Fibroblast of villous mesenchyme (primary cell): Measurements from ENCODE around the gene GLRA3. TPM values are rescaled to one million over a fixed set of nuclear protein-coding genes. Genes with fewer than 3 reads are reported as not detected.

Source experiments
- DNase-seq: peaks from one replicate; pipeline ENCODE4 v3.0.0-alpha.2; 2010; ENCODE audit warnings: low read depth
- H3K4me3 ChIP-seq: 2 replicates; pipeline ENCODE4 v1.5.1; 2011; ENCODE audit warnings: low read depth, mild to moderate bottlenecking, low read length
- total RNA-seq: library from RNA; depleted of rRNA; stranded (reverse); fragments of >200 nt; gene quantifications from 2 replicates; pipeline ENCODE4 v1.2.3, GENCODE V29; 2012
- TF ChIP-seq, protein P1 (sequence below): IDR thresholded peaks from 2 replicates; pipeline ENCODE4 v1.5.1; 2012; ENCODE audit warnings: low read depth, mild to moderate bottlenecking, low read length; ENCODE audit not compliant: insufficient read depth

The GLRA3 gene
- total RNA-seq, 1 donor = not detected

- TF ChIP-seq, protein P1, sequence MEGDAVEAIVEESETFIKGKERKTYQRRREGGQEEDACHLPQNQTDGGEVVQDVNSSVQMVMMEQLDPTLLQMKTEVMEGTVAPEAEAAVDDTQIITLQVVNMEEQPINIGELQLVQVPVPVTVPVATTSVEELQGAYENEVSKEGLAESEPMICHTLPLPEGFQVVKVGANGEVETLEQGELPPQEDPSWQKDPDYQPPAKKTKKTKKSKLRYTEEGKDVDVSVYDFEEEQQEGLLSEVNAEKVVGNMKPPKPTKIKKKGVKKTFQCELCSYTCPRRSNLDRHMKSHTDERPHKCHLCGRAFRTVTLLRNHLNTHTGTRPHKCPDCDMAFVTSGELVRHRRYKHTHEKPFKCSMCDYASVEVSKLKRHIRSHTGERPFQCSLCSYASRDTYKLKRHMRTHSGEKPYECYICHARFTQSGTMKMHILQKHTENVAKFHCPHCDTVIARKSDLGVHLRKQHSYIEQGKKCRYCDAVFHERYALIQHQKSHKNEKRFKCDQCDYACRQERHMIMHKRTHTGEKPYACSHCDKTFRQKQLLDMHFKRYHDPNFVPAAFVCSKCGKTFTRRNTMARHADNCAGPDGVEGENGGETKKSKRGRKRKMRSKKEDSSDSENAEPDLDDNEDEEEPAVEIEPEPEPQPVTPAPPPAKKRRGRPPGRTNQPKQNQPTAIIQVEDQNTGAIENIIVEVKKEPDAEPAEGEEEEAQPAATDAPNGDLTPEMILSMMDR = no peak
- H3K4me3 ChIP-seq = no peak overlapping the region
- peak; percentile 88 for DNase-seq
Observed at GRCh38 chr4:174669270-174669669, 159.8 kb downstream of the GLRA3 start.

DNA sequence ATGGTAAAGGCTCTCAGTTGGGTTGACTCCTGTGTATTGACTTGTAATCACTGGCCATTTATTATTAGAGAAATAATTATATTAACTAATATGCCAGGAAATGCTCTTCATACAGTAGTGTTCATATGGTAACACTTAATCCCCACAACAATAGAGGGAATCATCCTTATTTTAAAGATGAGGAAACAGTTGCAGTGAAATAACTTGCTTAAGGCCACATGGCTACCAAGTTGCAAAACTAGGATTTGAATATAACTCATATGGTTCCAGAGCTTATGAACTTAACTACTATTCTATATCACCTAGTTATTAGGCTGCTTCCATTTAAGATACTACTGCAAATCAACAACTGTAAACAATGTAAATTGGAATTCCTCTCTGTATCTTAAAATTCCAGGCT is 163.2 kb downstream of the GLRA3 start:
- TF ChIP-seq, protein P1 = no peak
- no peak overlapping the region for H3K4me3 ChIP-seq
- DNase-seq = no peak

GRCh38 chr4:174663216-174663615 is 165.8 kb downstream of the GLRA3 start:
- TF ChIP-seq, protein P1 = no peak
- peak; percentile 5 for DNase-seq
- H3K4me3 ChIP-seq = no peak overlapping the region

DNA sequence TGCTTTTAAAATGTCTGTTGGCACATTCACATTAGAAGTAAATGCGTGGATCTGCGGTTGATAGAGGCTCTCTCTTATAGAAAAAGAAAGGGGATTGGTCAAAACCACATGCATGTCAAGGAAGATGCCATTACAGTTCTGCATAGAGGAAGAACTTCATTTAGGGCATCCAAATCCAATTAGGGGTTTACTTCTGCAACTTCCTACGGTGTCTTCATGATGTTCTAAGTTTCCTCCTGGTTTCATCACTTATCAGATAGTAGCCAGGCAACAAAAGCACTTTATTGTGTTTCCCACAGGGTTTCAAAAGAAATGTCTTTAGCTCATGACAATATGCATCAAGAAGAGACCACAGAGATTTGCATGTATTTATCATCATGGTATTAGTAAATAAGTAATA is 170.8 kb downstream of the GLRA3 start:
- TF ChIP-seq, protein P1 = no peak
- no peak for DNase-seq
- no peak overlapping the region for H3K4me3 ChIP-seq

- H3K4me3 ChIP-seq = no peak overlapping the region
- no peak for DNase-seq
- TF ChIP-seq, protein P1 = no peak
Observed at GRCh38 chr4:174657472-174657871, 171.6 kb downstream of the GLRA3 start.

- TF ChIP-seq, protein P1 = no peak
- H3K4me3 ChIP-seq = no peak overlapping the region
- no peak for DNase-seq
Observed at GRCh38 chr4:174654634-174655033, 174.4 kb downstream of the GLRA3 start.

DNA sequence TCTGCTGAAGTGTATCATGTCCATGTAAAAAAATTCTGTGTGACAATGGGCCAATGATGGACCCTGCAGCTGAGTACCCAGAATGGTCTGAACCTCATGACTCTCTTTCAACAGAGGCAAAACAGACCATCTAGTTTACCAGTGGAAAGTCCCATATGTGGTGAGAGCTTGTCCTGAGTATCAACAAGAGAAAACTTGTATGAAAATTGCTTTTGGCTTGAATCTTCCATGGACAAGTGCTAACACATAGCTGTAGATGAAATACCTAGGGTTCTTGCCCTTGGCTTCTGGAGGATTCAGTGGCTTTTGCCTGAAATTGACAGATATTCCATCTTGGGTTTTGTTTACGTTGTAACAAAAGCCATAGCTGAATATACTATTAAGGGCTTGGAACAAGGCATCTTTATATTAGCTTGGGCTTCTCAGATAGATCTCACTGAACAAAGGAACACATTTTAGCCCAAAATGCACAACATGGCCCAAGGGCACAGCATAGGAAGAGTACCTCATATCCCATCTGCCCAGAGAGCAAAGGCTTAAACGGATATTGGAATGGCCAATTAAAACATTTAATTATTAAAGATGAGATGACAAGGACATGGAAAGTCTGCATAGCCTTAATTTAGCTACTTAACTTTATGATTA is 178.2 kb downstream of the GLRA3 start:
- no peak overlapping the region for H3K4me3 ChIP-seq
- TF ChIP-seq, protein P1 = no peak
- DNase-seq = no peak
